ENCODE data around the gene ABLIM2.

ABLIM2 gene

GRCh38 chr4:8173492-8174242, 15.1 kb upstream of the ABLIM2 start:
- no peak for DNase-seq (ENCODE audit: low read depth)
- no peak overlapping the region for H3K4me3 ChIP-seq (ENCODE audit: low read length)
- no peak for TF ChIP-seq CTCF (conservative IDR thresholded peaks at IDR 0.05; ENCODE audit: low read depth, low read length)

DNA sequence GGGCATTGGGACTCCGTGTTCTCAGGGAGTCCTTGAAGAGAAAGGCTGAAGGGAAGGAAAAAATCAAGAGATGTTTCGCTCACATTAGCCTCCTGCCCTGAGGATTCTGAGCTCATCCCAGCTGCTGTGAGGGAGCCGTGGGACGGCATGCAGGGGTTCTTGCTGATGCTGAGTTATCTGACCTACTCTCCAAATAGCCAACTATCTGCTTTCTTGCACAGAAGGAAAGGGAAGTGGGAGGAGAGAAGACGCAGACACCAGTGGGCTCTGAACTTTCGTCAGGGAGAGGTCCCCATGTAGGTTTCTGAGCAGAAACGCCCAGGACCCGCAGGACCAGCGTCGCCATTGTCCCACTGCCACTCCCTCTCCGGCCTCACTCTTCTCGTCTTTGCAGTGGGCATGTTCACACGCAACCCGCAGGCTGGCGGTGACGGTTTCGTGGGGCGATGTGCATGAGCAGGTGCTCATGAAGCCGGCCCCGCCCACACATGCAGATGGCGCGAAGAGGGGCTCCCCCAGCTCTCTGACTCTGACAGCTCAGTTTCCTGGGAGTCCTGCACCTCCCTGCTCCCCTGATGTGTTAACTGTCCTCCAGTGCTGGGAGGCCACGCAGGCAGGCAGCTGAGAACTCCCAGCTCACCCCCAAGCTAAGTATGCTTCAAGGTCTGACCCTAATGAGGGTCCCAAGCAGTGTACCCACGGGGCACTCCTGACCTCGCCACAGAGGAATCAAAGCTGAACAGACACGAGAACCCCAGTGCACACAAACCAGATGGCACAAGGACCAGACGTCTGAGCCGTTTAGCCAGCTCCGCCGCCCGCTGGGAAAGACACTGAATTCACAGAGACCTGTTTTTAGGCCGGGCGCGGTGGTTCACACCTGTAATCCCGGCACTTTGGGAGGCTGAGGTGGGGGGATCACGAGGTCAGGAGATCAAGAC, 13.6 kb upstream of the ABLIM2 start:
- no peak for TF ChIP-seq CTCF (conservative IDR thresholded peaks at IDR 0.05; ENCODE audit: low read depth, low read length)
- H3K4me3 ChIP-seq (ENCODE audit: low read length) = no peak overlapping the region
- no peak for DNase-seq (ENCODE audit: low read depth)

DNA sequence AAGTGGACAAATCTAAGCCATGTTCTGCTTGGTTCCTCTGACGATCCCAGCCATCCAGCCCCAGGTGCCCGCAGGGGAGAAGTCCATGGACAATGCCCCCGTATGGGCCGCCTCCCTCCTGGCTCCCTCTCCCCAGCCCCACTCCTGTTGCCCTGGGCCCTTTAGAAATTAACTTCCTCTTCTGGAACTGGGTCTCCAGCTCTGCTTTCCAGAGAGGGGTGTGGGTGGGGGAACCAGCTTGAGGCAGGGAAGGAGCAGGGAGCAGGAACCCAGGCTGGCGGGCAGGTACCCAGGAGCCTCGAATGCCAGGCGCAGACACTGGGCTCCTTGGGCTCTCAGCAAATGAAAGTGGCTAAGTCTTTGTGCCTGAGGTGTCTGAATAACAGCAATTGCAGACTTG, 12.7 kb upstream of the ABLIM2 start:
- no peak overlapping the region for H3K4me3 ChIP-seq (ENCODE audit: low read length)
- no peak for TF ChIP-seq CTCF (conservative IDR thresholded peaks at IDR 0.05; ENCODE audit: low read depth, low read length)
- DNase-seq (ENCODE audit: low read depth) = no peak

- no peak overlapping the region for H3K4me3 ChIP-seq (ENCODE audit: low read length)
- DNase-seq (ENCODE audit: low read depth) = no peak
- TF ChIP-seq CTCF (conservative IDR thresholded peaks at IDR 0.05; ENCODE audit: low read depth, low read length) = no peak
These were observed 11.7 kb upstream of the ABLIM2 start for GRCh38 chr4:8170341-8170740.

DNA sequence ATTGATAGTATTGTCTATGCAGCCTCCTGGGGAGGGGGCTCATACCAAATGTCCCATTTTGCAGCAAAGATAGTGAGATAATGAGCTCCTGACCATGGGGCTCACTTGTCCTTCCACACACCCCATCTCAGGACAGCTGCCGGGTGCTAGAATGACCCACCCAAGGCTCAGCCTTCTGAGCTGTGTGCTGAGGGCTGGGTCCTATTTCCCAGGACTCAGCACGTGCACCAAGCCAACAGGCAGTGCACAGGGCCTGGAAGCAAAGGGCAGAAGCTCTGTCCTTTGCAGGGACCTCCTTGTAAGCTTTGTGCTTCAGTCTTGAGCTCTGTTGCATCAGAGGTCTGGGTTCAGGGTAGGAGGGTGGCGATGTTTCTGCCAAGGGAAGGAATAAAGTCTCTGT, 11.2 kb upstream of the ABLIM2 start:
- no peak for TF ChIP-seq CTCF (conservative IDR thresholded peaks at IDR 0.05; ENCODE audit: low read depth, low read length)
- no peak for DNase-seq (ENCODE audit: low read depth)
- no peak overlapping the region for H3K4me3 ChIP-seq (ENCODE audit: low read length)

DNA sequence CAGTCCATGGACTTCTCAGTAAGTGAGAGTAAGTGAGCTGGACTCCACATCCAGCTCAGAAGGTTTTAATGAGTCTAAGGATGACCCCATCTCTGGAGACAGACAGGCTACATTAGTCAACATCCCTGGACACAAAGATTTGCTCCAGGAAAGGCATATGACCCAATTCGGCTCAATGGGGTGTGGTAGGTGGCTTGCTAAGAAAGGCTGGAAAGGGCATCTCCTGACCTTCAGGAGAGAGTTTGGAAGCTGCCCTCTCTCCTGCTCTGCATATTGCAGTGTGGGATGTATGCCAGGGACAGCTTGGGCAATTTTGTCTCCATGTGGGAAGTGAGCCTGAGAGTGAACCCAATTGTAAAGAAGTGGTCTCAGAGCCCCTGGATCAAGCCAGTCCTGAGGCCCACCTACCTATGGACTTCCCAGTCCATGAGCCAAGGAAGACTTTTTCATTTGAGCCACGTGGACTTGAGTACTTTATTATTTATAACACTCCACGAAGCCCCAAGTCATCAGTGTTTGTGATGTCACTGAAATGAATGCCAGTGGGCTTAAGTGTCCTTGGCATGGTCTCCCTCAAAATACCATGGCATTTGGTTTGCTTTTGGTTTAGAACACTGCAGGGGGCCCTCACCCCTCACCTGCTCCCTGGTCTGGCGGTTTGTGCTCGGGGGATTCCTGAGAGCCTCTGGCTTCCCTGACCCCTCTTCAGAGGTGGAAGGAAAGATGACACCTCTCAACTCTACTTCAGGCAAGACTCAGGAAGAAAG, 10.4 kb upstream of the ABLIM2 start:
- TF ChIP-seq CTCF (conservative IDR thresholded peaks at IDR 0.05; ENCODE audit: low read depth, low read length) = no peak
- no peak overlapping the region for H3K4me3 ChIP-seq (ENCODE audit: low read length)
- DNase-seq (ENCODE audit: low read depth) = no peak

Data from retinal pigment epithelial cell (primary cell).